ENCODE measurements around the gene GIT2.

GRCh38 chr12:109949089-109949488 is 47.1 kb downstream of the GIT2 start:
- no peak for TF ChIP-seq EZH2 (IDR thresholded peaks at IDR 0.05)
- TF ChIP-seq POLR2AphosphoS5 (IDR thresholded peaks at IDR 0.05; ENCODE audit: borderline replicate concordance, low read depth, low read length): no peak
- TF ChIP-seq FOXP2 (optimal IDR thresholded peaks at IDR 0.05; ENCODE audit: control extremely low read depth, extremely low read length, insufficient read depth): no peak
